Fibroblast of the aortic adventitia (primary cell): ENCODE data around the gene ARID5B. TPM values are rescaled to one million over a fixed set of nuclear protein-coding genes. Genes with fewer than 3 reads are reported as not detected.

Experiments
- DNase-seq: peaks from one replicate; pipeline ENCODE4 v3.0.0-alpha.2; 2010; ENCODE audit warnings: low read depth
- H3K4me3 ChIP-seq: 2 replicates; pipeline ENCODE4 v1.5.1; 2011; ENCODE audit warnings: low read depth, mild to moderate bottlenecking, control low read depth, low read length, moderate library complexity
- total RNA-seq: library from RNA; depleted of rRNA; stranded (reverse); fragments of >200 nt; gene quantifications from 2 replicates; pipeline ENCODE4 v1.2.3, GENCODE V29; 2012; ENCODE audit warnings: low replicate concordance
- TF ChIP-seq, protein P1 (sequence below): IDR thresholded peaks from 2 replicates; pipeline ENCODE4 v1.5.1; 2011; ENCODE audit warnings: mild to moderate bottlenecking, low read length, control low read depth, inconsistent platforms; ENCODE audit not compliant: insufficient read depth

The ARID5B gene
- total RNA-seq, 1 donor = 87.9 TPM

DNA sequence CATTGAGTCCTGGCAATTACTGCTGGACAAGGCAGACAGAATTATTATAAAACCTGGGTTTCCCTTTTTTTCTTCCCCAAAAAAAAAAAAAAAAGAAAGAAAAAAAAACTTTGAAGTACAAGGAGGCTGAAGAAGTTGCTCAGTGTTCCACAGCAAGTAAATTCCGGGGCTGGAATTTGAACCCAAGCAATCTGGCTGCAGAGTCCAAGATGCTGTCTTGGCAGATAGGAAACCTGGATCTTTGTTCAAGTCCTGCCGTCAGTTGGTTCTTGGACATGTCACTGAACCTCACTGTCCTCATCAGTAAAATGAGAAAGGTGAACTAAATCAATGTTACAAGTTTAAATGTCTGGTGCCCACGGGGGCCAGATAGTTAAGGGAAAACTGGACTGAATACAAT is 35.3 kb downstream of the ARID5B start:
- no peak overlapping the region for H3K4me3 ChIP-seq
- DNase-seq = no peak
- TF ChIP-seq, protein P1, sequence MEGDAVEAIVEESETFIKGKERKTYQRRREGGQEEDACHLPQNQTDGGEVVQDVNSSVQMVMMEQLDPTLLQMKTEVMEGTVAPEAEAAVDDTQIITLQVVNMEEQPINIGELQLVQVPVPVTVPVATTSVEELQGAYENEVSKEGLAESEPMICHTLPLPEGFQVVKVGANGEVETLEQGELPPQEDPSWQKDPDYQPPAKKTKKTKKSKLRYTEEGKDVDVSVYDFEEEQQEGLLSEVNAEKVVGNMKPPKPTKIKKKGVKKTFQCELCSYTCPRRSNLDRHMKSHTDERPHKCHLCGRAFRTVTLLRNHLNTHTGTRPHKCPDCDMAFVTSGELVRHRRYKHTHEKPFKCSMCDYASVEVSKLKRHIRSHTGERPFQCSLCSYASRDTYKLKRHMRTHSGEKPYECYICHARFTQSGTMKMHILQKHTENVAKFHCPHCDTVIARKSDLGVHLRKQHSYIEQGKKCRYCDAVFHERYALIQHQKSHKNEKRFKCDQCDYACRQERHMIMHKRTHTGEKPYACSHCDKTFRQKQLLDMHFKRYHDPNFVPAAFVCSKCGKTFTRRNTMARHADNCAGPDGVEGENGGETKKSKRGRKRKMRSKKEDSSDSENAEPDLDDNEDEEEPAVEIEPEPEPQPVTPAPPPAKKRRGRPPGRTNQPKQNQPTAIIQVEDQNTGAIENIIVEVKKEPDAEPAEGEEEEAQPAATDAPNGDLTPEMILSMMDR = no peak

DNA sequence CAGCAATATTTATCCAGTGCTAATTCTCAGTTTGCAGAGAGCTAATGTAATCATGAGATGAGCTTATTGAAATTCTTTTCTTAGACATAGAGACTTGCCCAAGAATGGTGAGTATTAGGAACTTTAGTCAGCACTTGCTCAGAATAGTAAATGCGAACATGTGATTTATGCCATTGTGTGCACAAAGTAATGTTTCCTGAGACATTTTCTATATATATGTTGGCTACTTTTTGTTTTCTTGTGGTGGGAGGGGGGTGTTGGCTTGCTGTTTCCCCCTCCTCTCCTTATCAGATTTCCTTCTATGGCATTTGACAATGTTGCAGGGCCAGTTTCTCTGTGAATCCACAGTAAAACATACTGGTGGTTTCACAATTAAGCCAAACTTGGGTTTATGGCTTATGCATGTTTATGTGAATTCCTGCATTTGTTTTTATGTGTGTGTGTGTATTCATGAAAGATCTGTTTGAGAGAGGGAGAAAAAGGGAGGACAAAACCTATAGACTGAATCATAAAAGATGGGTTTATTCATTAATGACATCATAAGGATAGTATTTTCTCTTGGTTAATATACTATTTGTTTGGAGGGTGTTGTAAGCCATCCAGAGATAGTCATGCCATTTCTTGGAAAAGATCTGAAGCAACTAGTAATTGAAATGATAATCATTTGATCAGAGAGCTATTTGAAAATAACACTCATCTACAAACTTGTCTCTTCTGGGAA is 36.3 kb downstream of the ARID5B start:
- H3K4me3 ChIP-seq = no peak overlapping the region
- DNase-seq = peak; percentile 73
- TF ChIP-seq, protein P1 = no peak

DNA sequence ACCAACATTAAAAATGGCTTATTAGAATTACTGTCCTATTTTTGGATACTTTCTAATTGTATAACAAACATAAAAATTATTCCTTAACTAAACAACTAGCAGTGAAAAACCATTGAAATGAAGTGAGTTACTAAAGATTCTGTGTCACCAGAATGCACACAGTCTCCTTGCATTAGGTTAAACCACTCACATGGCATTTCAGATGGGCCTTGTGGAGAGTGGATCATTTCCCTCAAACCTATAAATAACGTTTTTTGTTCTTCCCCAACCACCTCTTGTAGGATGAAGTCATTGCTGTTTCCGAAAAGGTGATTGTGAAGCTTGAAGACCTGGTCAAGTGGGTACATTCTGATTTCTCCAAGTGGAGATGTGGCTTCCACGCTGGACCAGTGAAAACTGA is 38.4 kb downstream of the ARID5B start:
- TF ChIP-seq, protein P1 = no peak
- no peak for DNase-seq
- no peak overlapping the region for H3K4me3 ChIP-seq

DNA sequence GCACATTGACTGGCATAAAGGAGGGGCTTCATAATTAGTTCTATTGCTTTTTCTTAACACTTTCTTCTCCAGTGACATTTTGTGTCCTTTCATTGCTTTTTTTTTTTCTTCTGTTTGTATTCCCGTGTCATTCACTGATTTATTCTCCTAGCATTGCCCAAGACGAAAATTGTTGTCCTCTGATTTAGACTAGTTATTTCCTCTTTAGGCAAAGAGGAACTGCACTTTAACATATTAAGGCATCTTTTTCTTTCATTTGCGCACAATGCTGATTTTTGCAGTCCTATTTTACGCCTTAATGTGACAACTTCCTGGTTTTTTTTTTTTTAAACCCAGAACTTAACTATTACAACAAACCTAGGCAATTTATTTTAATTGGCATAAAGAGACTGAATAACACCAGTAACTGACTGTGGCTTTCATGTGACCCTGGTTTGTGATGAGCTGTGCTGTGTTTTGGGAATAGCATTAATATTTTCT is 39.7 kb downstream of the ARID5B start:
- TF ChIP-seq, protein P1 = no peak
- DNase-seq = no peak
- H3K4me3 ChIP-seq = no peak overlapping the region

DNA sequence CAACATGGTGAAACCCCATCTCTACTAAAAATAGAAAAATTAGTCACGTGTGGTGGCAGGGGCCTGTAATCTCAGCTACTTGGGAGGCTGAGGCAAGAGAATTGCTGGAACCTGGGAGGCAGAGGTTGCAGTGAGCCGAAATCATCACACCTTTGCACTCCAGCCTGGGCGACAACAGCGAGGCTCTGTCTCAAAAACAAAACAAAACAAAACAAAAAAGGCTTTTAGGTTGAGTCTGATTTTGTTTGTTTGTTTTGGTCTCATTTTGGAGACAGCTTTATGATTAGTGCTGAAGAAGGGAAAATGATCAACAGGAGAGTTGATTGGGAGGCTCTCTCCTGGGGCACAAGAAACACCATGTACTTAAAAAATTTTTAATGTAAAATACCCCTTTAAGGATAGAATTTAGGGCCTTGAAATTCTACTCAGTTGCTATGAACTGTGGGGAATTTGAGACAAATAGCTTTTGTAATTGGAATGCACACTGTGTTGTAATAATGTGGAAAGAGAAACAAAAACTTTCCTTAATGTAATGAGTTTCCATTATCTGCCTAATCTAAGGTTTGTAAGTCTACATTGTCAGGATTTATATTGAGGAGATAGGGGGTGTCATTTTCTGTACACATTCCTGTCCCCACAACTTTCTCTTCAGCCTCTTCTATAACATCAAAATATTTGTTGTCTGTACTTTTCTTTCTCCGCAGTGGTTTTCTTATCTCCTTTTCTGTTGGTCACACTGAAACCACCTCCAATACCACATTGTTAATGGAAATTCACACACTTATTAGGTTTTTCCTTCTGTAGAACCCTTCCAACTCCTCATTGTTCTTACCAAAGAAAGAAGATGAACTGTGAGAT is 41.3 kb downstream of the ARID5B start:
- DNase-seq = peak; percentile 76
- TF ChIP-seq, protein P1 = no peak
- peak overlapping the region; percentile 23 for H3K4me3 ChIP-seq

DNA sequence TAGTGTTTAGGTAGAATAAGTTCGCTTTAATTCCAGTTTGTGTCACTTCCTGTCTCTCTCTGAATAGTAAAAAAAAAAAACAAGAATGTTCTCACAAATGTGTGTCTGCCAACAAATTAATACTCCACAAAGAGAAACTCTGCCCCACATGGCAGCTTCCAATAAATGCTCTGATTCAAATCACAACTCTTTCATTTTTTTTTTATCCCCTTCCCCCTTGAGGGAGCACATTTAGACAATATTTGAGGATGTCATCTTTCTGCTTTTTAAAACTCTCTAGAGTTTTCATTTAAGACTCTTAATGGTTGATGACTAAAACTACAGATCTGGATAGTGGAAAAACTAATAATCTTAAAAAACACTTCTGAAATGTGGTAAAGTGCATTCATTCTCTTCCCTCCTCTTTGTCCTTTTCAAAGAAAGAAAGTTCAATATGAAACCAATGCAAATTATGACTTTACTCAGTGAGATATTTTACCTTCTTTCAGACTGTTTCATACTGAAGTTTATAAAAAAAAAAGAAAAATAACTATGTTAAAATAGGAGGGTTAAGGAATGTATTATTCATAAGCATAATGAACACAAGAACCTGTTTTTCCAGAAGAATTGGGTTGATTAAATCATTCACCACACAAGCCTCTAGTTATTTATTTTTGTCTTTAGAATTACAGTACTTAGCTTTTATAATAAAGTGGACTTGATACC is 42.3 kb downstream of the ARID5B start:
- no peak overlapping the region for H3K4me3 ChIP-seq
- peak; percentile 76 for DNase-seq
- TF ChIP-seq, protein P1 = peak; percentile 32
